Mesendoderm (in vitro differentiated cells): Measurements from ENCODE around the gene PTK6.
"Not testable (repeated sequence)": the region's sequence is repeated elsewhere in the genome, so short reads cannot be mapped to it uniquely, and the experiment has no call there.

ENCODE experiments used
- DNase-seq: peaks from one replicate; pipeline ENCODE4 v3.0.0; 2013
- H2AK5ac ChIP-seq: 2 replicates; pipeline ENCODE4 v1.6.1; 2013; ENCODE audit warnings: low read length, inconsistent platforms
- H2BK120ac ChIP-seq: 2 replicates; pipeline ENCODE4 v1.6.1; 2013; ENCODE audit warnings: low read depth, mild to moderate bottlenecking, low read length, moderate library complexity, mixed read lengths
- H2BK15ac ChIP-seq: replicated peaks from 2 replicates; pipeline ENCODE4 v1.6.1; 2013; ENCODE audit warnings: low read depth, mild to moderate bottlenecking, moderate library complexity
- H2BK5ac ChIP-seq: 2 replicates; pipeline ENCODE4 v1.6.1; 2013; ENCODE audit warnings: low read length, inconsistent platforms
- H3K18ac ChIP-seq: 2 replicates; pipeline ENCODE4 v1.6.1; 2013; ENCODE audit warnings: mild to moderate bottlenecking, low read length, mixed read lengths
- H3K23ac ChIP-seq: one replicate; pipeline ENCODE4 v1.6.1; 2013; ENCODE audit warnings: low read length
- H3K27ac ChIP-seq: 2 replicates; pipeline ENCODE4 v1.5.1; 2013; ENCODE audit warnings: low read depth, mild to moderate bottlenecking, inconsistent platforms, low read length, moderate library complexity
- H3K27me3 ChIP-seq: 2 replicates; pipeline ENCODE4 v1.6.1; 2013; ENCODE audit warnings: low read length, control low read depth, mild to moderate bottlenecking, inconsistent platforms; ENCODE audit not compliant: insufficient read depth, poor library complexity
- H3K36me3 ChIP-seq: 2 replicates; pipeline ENCODE4 v1.6.1; 2013; ENCODE audit warnings: low read length, inconsistent platforms; ENCODE audit not compliant: control insufficient read depth, insufficient read depth
- H3K4ac ChIP-seq: one replicate; pipeline ENCODE4 v1.6.1; 2013; ENCODE audit warnings: low read depth, mild to moderate bottlenecking, low read length, moderate library complexity
- H3K4me1 ChIP-seq: 2 replicates; pipeline ENCODE4 v1.6.1; 2013; ENCODE audit warnings: low read depth, low read length, inconsistent platforms; ENCODE audit not compliant: control insufficient read depth
- H3K4me2 ChIP-seq: 2 replicates; pipeline ENCODE4 v1.6.1; 2013; ENCODE audit warnings: low read length
- H3K4me3 ChIP-seq: 2 replicates; pipeline ENCODE4 v1.5.1; 2013; ENCODE audit warnings: mild to moderate bottlenecking, low read length
- H3K56ac ChIP-seq: one replicate; pipeline ENCODE4 v1.6.1; 2013; ENCODE audit warnings: low read length
- H3K79me1 ChIP-seq: 2 replicates; pipeline ENCODE4 v1.6.1; 2013; ENCODE audit warnings: low read length, inconsistent platforms
- H3K79me2 ChIP-seq: 2 replicates; pipeline ENCODE4 v1.6.1; 2013; ENCODE audit warnings: mild to moderate bottlenecking, low read length; ENCODE audit not compliant: control insufficient read depth, insufficient read depth
- H3K9ac ChIP-seq: 2 replicates; pipeline ENCODE4 v1.6.1; 2013; ENCODE audit warnings: low read length, inconsistent platforms
- H4K5ac ChIP-seq: one replicate; pipeline ENCODE4 v1.6.1; 2013; ENCODE audit warnings: low read length
- H4K8ac ChIP-seq: one replicate; pipeline ENCODE4 v1.6.1; 2013; ENCODE audit warnings: low read depth, mild to moderate bottlenecking, control low read depth, low read length, moderate library complexity
- WGBS: extraction: QIAGEN DNeasy Blood & Tissue Kit; methylation state at CpG from one replicate; pipeline ENCODE4 v1.1.7; 2013; ENCODE audit warnings: low lambda C conversion rate, missing lambda C conversion rate; ENCODE audit not compliant: insufficient coverage; ENCODE audit errors: extremely low coverage; 5-methylcytosine and 5-hydroxymethylcytosine counted together

PTK6 gene

GRCh38 chr20:63479695-63480419, 57.3 kb downstream of the PTK6 start:
- H3K36me3 ChIP-seq, H2BK5ac ChIP-seq, H2BK15ac ChIP-seq, H3K23ac ChIP-seq, H3K4me3 ChIP-seq, H3K79me1 ChIP-seq, H4K5ac ChIP-seq, H2AK5ac ChIP-seq, H3K27ac ChIP-seq, DNase-seq, H3K9ac ChIP-seq, H3K56ac ChIP-seq, H3K4me1 ChIP-seq, H3K4ac ChIP-seq, H3K18ac ChIP-seq, H4K8ac ChIP-seq, H3K4me2 ChIP-seq, H2BK120ac ChIP-seq, H3K27me3 ChIP-seq, H3K79me2 ChIP-seq: not testable (repeated sequence)
- WGBS: no CpG with 5 or more reads among the region's 32 CpGs

DNA sequence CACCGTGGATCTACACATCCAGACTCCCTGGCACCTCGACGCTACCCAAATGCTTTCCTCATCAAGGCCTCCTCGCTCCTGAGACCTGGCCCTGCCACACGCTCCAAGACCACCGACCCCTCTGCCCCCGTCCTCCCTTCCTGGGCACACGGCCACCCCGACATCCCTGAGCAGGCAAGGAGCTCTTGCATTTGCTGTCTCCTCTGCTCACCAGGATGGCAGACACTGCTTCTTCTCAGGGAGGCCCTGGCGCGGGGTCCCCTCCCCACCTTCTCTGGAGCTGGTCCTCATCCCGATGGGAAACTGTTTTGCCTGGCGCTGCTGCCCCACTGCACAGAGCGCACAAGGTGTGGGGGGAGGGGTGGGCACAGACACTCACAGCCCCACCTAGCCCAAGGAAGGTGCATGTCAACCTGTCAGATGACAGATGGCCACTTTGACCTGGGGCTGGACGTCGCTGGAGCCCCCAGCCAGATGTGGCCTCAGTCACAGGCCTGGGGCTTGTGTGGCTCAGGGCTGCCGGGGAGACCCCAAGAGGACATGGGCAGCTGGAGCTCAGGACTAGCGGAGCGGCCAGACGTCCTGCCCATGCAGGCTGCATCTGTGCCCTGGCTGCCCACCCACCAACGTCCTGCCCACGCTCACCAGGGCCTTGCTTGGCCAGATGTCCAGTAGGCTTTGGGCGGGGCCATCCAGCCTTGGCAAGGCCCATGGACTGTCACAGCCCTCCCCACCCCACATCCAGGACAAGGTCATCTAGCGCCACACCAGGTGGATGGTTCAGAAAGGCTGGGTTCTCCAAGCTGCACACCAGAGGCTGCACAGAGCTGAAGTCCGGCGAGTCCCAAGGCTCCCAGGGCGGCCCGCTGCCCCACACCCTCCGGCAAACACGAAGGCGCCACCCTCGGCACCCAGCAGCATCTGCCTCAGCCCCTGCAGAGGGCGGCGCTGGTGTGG, 58.6 kb downstream of the PTK6 start:
- H2BK120ac ChIP-seq: no peak overlapping the region
- H3K27ac ChIP-seq: no peak overlapping the region
- H3K9ac ChIP-seq: no peak overlapping the region
- no peak overlapping the region for H2BK15ac ChIP-seq
- no peaks in the 10 kb centered on the region for H3K79me1 ChIP-seq
- H2AK5ac ChIP-seq: no peak overlapping the region
- no peak overlapping the region for H3K18ac ChIP-seq
- no peak overlapping the region for H3K56ac ChIP-seq
- no CpG with 5 or more reads among the region's 34 CpGs for WGBS
- H3K4ac ChIP-seq: no peak overlapping the region
- H3K4me2 ChIP-seq: no peak overlapping the region
- no peaks in the 10 kb centered on the region for H3K36me3 ChIP-seq
- H2BK5ac ChIP-seq: no peak overlapping the region
- H3K4me3 ChIP-seq: no peak overlapping the region
- no peaks in the 10 kb centered on the region for H3K27me3 ChIP-seq
- DNase-seq: no peak
- H3K23ac ChIP-seq: no peak overlapping the region
- no peaks in the 10 kb centered on the region for H3K4me1 ChIP-seq
- no peak overlapping the region for H4K8ac ChIP-seq
- no peak overlapping the region for H4K5ac ChIP-seq
- no peaks in the 10 kb centered on the region for H3K79me2 ChIP-seq
